Activated T-cell treated with anti-CD3 and anti-CD28 coated beads, Interleukin-2, amount 50 U/mL, for 24 hours (primary cell): ENCODE measurements around the gene THBD.

Experiments used
- DNase-seq: peaks from one replicate; pipeline ENCODE4 v3.0.0-alpha.2; 2020
- H3K27ac Mint-ChIP-seq: 2 replicates; pipeline ENCODE4 v1.8.0; 2020; ENCODE audit warnings: mild to moderate bottlenecking, mixed read lengths
- H3K27me3 Mint-ChIP-seq: 2 replicates; pipeline ENCODE4 v1.8.0; 2020; ENCODE audit warnings: mixed read lengths
- H3K36me3 Mint-ChIP-seq: 2 replicates; pipeline ENCODE4 v1.8.0; 2020; ENCODE audit warnings: low read depth, mixed read lengths
- H3K4me1 Mint-ChIP-seq: 2 replicates; pipeline ENCODE4 v1.8.0; 2020; ENCODE audit warnings: low read depth, mixed read lengths
- H3K4me3 Mint-ChIP-seq: 2 replicates; pipeline ENCODE4 v1.8.0; 2020; ENCODE audit warnings: mild to moderate bottlenecking, moderate library complexity, mixed read lengths
- H3K9me3 Mint-ChIP-seq: 2 replicates; pipeline ENCODE4 v1.8.0; 2020; ENCODE audit warnings: mixed read lengths

Gene THBD

DNA sequence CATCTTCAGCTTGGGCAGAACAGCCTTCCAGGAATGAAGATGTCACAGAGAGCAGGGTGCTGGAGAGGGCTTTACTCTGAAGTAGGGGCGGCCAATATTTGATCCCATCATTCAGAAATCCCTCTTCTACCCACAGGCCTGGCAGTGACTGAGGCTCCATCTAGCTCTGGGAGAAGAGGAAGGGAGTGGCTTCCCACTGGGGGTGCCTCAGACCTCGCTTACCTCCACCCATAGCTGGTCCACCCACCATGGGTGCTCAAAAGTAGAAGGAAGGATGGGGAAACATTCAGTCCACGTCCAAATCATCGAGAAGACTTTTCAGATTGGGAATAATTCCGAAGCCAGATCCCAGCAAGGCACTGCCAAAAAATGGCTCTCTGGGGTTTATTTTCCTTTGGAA, 11.8 kb upstream of the THBD start:
- Mint-ChIP-seq H3K4me3 (no peak overlapping the region), H3K36me3 (no peaks in the 10 kb centered on the region), H3K27ac (no peak overlapping the region), H3K9me3 (peaks cover 3% of the 10 kb centered on the region), H3K27me3 (peaks cover 5% of the 10 kb centered on the region), H3K4me1 (no peaks in the 10 kb centered on the region)
- DNase-seq = no peak

DNA sequence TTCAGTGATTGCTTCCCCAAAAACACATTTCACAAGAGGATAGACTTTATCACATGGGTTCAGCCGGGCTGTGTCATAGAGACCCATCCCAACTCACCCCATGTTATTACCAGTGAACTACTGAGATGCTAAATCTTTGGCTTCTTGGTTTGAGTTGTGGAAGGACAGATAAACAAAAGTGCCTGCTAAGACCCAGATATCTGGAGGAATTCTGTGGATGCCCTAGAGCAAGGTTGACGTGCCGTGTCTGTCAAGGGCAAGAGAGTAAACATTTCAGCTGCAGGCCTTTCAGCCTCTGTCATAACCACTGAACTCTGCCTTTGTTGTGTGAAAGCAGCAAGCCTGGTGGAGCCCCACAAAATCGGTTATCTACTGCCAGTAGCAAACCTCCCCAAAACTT, 11.2 kb upstream of the THBD start:
- Mint-ChIP-seq H3K4me3 (no peak overlapping the region), H3K36me3 (no peaks in the 10 kb centered on the region), H3K27ac (no peak overlapping the region), H3K9me3 (peaks cover 3% of the 10 kb centered on the region), H3K27me3 (peaks cover 5% of the 10 kb centered on the region), H3K4me1 (no peaks in the 10 kb centered on the region)
- DNase-seq = no peak

GRCh38 chr20:23059846-23060245, 10.4 kb upstream of the THBD start:
- Mint-ChIP-seq H3K27me3 (peaks cover 3% of the 10 kb centered on the region), H3K4me3 (no peak overlapping the region), H3K36me3 (no peaks in the 10 kb centered on the region), H3K27ac (no peak overlapping the region), H3K4me1 (no peaks in the 10 kb centered on the region), H3K9me3 (peaks cover 5% of the 10 kb centered on the region)
- no peak for DNase-seq

GRCh38 chr20:23059001-23059400, 9.5 kb upstream of the THBD start:
- Mint-ChIP-seq H3K27me3 (peaks cover 3% of the 10 kb centered on the region), H3K27ac (no peak overlapping the region), H3K36me3 (no peaks in the 10 kb centered on the region), H3K4me1 (no peaks in the 10 kb centered on the region), H3K9me3 (peaks cover 5% of the 10 kb centered on the region), H3K4me3 (no peak overlapping the region)
- no peak for DNase-seq

DNA sequence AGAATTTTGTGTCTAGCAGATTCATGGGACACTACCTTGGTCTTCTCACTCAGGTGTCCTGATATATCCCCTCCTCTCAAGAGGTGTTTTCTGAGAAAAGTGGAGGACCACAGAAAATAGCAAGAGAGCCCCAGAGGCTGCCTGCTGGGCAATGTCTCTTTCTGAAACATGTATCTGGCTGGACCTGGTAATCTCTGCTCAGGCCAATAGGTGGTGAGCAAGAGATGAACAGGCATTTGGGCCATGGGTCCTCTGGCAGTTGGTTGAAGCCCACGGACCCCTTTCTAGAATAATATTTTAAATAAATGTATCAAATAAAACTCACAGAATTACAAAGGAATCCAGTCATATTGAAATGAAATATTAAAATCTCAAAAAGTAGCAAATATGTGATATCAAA, 8.8 kb upstream of the THBD start:
- H3K36me3 Mint-ChIP-seq = no peaks in the 10 kb centered on the region
- H3K4me3 Mint-ChIP-seq = no peak overlapping the region
- no peak overlapping the region for H3K27ac Mint-ChIP-seq
- DNase-seq = no peak
- peaks cover 5% of the 10 kb centered on the region for H3K9me3 Mint-ChIP-seq
- H3K4me1 Mint-ChIP-seq = no peaks in the 10 kb centered on the region
- H3K27me3 Mint-ChIP-seq = peaks cover 6% of the 10 kb centered on the region

- no peak for DNase-seq
- peaks cover 46% of the 10 kb centered on the region for H3K27me3 Mint-ChIP-seq
- H3K36me3 Mint-ChIP-seq = no peaks in the 10 kb centered on the region
- H3K27ac Mint-ChIP-seq = no peak overlapping the region
- H3K4me1 Mint-ChIP-seq = no peaks in the 10 kb centered on the region
- no peak overlapping the region for H3K4me3 Mint-ChIP-seq
- peaks cover 5% of the 10 kb centered on the region for H3K9me3 Mint-ChIP-seq
Observed at GRCh38 chr20:23052904-23053303, 3.4 kb upstream of the THBD start.

GRCh38 chr20:23050847-23051627, 1.6 kb upstream of the THBD start:
- H3K4me3 Mint-ChIP-seq = no peak overlapping the region
- H3K27me3 Mint-ChIP-seq = peaks cover 62% of the 10 kb centered on the region

DNA sequence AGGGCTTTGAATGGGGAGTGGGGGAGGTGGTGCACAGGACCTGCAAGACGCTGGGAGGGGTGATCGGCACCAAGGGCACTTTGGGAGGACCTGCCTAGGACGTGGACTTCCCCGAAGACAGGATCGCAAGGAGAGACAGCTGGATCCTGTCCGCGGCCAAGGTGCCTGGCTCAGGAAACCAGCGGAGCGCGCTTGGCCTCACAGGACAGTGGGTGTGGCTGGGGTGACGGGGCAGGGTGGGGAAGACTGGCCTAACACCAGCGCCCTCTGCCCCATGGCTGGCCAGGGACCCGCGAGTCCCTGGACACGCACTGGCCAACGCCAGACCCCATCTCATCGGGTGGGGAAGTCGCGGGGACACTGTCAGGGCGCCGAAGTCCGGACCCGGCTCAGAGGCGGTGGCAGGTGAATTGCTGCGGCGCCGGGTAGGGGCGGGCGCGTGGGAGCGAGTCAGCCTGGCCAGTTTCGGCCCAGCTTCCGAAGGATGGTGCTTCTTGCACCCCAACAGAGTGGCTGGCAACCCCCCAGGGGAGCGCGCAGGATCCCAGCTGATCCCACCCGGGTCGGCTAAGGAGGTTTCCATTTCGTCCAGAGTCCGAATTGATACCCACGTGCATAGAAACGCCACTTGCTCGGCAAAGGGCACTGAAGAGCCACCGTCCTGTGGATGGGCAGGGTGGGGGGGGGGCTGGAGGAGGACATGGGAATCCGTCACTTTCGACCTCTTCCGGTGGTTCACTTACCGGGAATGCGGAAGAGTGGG, 785 bp upstream of the THBD start:
- no peak overlapping the region for H3K27ac Mint-ChIP-seq
- no peaks in the 10 kb centered on the region for H3K36me3 Mint-ChIP-seq
- peaks cover 67% of the 10 kb centered on the region for H3K27me3 Mint-ChIP-seq
- no peak overlapping the region for H3K4me3 Mint-ChIP-seq
- peaks cover 2% of the 10 kb centered on the region for H3K4me1 Mint-ChIP-seq
- no peak for DNase-seq
- no peaks in the 10 kb centered on the region for H3K9me3 Mint-ChIP-seq

More at GRCh38 chr20:23050847-23051627, 1.6 kb upstream of the THBD start:
- peaks cover 2% of the 10 kb centered on the region for H3K9me3 Mint-ChIP-seq
- no peak overlapping the region for H3K27ac Mint-ChIP-seq
- no peaks in the 10 kb centered on the region for H3K36me3 Mint-ChIP-seq
- peaks cover 2% of the 10 kb centered on the region for H3K4me1 Mint-ChIP-seq
- DNase-seq = peak; percentile 38

DNA sequence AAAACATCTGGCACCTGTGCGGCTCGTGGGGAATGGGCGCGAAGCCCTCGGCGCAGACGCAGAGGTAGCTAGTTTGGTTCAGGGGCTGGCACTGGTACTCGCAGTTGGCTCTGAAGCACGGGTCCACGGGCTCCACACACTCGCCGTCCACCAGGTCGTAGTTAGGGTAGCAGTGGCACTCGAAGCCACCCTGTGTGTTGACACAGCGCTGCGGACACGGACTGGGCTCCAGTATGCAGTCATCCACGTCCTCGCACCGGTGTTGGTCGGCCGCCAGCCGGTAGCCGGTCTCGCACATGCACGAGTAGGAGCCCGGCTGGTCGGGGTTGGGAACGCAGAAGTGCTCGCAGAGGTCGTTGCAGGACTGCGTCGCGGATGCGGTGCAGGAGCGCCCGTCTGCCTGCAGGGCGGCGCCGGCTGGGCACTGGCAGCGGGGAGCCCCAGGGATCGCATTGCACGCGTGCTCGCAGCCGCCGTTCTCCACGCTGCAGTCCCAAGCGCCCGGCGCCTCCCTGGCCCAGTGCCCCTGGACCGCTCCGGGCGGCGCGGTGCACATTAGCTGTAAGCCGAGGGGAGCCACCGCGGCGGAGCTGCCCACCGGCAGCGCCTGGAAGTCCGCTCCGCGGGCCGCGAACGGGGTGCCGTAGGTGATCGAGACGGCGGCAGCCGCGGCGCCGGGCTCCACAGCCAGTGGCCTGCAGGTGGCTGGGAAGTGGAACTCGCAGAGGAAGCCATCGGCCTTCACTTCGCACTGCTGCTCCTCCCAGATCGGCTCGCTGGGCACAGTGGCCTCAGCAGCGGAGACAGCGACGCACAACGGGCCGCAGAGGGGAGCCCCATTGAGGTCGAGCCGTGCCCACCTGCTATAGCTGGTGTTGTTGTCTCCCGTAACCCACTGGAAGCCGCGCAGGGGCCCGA, 930 bp downstream of the THBD start:
- peak; percentile 42 for DNase-seq
- Mint-ChIP-seq H3K27me3 (peaks cover 83% of the 10 kb centered on the region), H3K36me3 (no peaks in the 10 kb centered on the region), H3K9me3 (no peaks in the 10 kb centered on the region), H3K27ac (no peak overlapping the region), H3K4me1 (peaks cover 2% of the 10 kb centered on the region), H3K4me3 (no peak overlapping the region)

- Mint-ChIP-seq H3K36me3 (no peaks in the 10 kb centered on the region), H3K27me3 (peaks cover 80% of the 10 kb centered on the region), H3K9me3 (no peaks in the 10 kb centered on the region), H3K4me1 (peaks cover 2% of the 10 kb centered on the region), H3K27ac (no peak overlapping the region), H3K4me3 (no peak overlapping the region)
- no peak for DNase-seq
Observed at GRCh38 chr20:23047738-23048214, 1.7 kb downstream of the THBD start.

GRCh38 chr20:23047001-23047737, 2.3 kb downstream of the THBD start:
- H3K9me3 Mint-ChIP-seq = no peaks in the 10 kb centered on the region
- no peak overlapping the region for H3K27ac Mint-ChIP-seq
- no peak overlapping the region for H3K4me3 Mint-ChIP-seq
- no peaks in the 10 kb centered on the region for H3K36me3 Mint-ChIP-seq
- H3K27me3 Mint-ChIP-seq = peaks cover 74% of the 10 kb centered on the region
- peaks cover 2% of the 10 kb centered on the region for H3K4me1 Mint-ChIP-seq
- no peak for DNase-seq

- Mint-ChIP-seq H3K4me3 (no peak overlapping the region), H3K9me3 (no peaks in the 10 kb centered on the region), H3K27ac (no peak overlapping the region), H3K27me3 (peaks cover 69% of the 10 kb centered on the region), H3K4me1 (peaks cover 2% of the 10 kb centered on the region), H3K36me3 (no peaks in the 10 kb centered on the region)
- DNase-seq = no peak
Observed at GRCh38 chr20:23046431-23046830, 3.0 kb downstream of the THBD start.

- Mint-ChIP-seq H3K36me3 (no peaks in the 10 kb centered on the region), H3K27me3 (peaks cover 59% of the 10 kb centered on the region), H3K4me3 (no peak overlapping the region), H3K27ac (no peak overlapping the region), H3K4me1 (peaks cover 2% of the 10 kb centered on the region), H3K9me3 (no peaks in the 10 kb centered on the region)
- DNase-seq = no peak
Observed at GRCh38 chr20:23043376-23043775, 6.1 kb downstream of the THBD start.

GRCh38 chr20:23042270-23042669, 7.2 kb downstream of the THBD start:
- no peak for DNase-seq
- H3K4me3 Mint-ChIP-seq = no peak overlapping the region
- no peaks in the 10 kb centered on the region for H3K9me3 Mint-ChIP-seq
- no peaks in the 10 kb centered on the region for H3K36me3 Mint-ChIP-seq
- peaks cover 51% of the 10 kb centered on the region for H3K27me3 Mint-ChIP-seq
- H3K27ac Mint-ChIP-seq = no peak overlapping the region
- no peaks in the 10 kb centered on the region for H3K4me1 Mint-ChIP-seq
